ENCODE measurements around the gene RNF26. TPM values are rescaled to one million over a fixed set of nuclear protein-coding genes. Genes with fewer than 3 reads are reported as not detected.

RNF26 gene
- total and polyA plus RNA-seq, 10 of the 15 experiments (the other 5 are each of a cell fraction or from before 2014, with no cell fraction given) = 2.8 to 54.5 (median 17.7) TPM

GRCh38 chr11:119332111-119332765 is 2.1 kb upstream of the RNF26 start:
- 59% methylated on average over 4 of the region's 4 CpGs for WGBS (ENCODE audit: insufficient coverage, insufficient replicate concordance, low lambda C conversion rate, missing lambda C conversion rate)
- RAD21 ChIA-PET (ENCODE audit: unreplicated experiment) = interaction anchor here (1.6 kb wide), 1 partner anchor 11 kb away, joined by 3 read pairs; no protein-coding TSS in a partner anchor
- no TSS peak for BruUV-seq (replicated peaks)
- Histone ChIP-seq H3K9me3 (replicated peaks; ENCODE audit: control insufficient read depth, insufficient read depth, low read length) (no peaks in the 10 kb centered on the region), H3K27me3 (replicated peaks in 1 of 2; ENCODE audit: control insufficient read depth in 2 of 2, insufficient read depth in 2 of 2, low read length in 1 of 2) (no peaks in the 10 kb centered on the region), H4K20me1 (ENCODE audit: control insufficient read depth, insufficient read depth) (no peaks in the 10 kb centered on the region), H3K36me3 (ENCODE audit: control insufficient read depth in 2 of 2, insufficient read depth in 2 of 2, low read length in 1 of 2) (no peaks in the 10 kb centered on the region), H3K9ac (ENCODE audit: control insufficient read depth, insufficient read depth, low read length) (no peak overlapping the region), H2AFZ (ENCODE audit: control insufficient read depth, low read depth, low read length) (no peak overlapping the region), H3K4me3 (no peak overlapping the region), H3K27ac (ENCODE audit: control insufficient read depth, insufficient read depth) (no peak overlapping the region), H3K79me2 (ENCODE audit: control insufficient read depth, insufficient read depth, low read length) (peaks cover 13% of the 10 kb centered on the region), H3K4me1 (ENCODE audit: control insufficient read depth, insufficient read depth, low read length) (peaks cover 12% of the 10 kb centered on the region), H3K4me2 (ENCODE audit: control insufficient read depth, insufficient read depth) (no peak overlapping the region)
- CTCF ChIA-PET = interaction anchor here (6.1 kb wide), 1 partner anchor 10 kb away, joined by 58 read pairs; no protein-coding TSS in a partner anchor
- ATAC-seq = no peak
- TF ChIP-seq BACH1 (IDR thresholded peaks at IDR 0.05; ENCODE audit: borderline replicate concordance) = no peak
- TF ChIP-seq KLF5 (IDR thresholded peaks at IDR 0.05; ENCODE audit: partially characterized antibody) = no peak
- no peak for TF ChIP-seq RUNX3 (IDR thresholded peaks at IDR 0.05; ENCODE audit: low read length)
- TF ChIP-seq MYB (IDR thresholded peaks at IDR 0.05; ENCODE audit: borderline replicate concordance, low read depth, low read length) = no peak
- no peak for TF ChIP-seq CHD4 (IDR thresholded peaks at IDR 0.05)
- no peak for TF ChIP-seq CHD2 (IDR thresholded peaks at IDR 0.05; ENCODE audit: borderline replicate concordance, low read depth, low read length)
- FAIRE-seq = no peak
- POLR2A ChIA-PET = interaction anchor here (1.2 kb wide), 1 partner anchor 11 kb away, joined by 3 read pairs; no protein-coding TSS in a partner anchor
- no peak for DNase-seq (ENCODE audit: low read depth, low spot score)
- in situ Hi-C loops (cut with MboI) (no loop called here), intact Hi-C loops (cut with micrococcal nuclease; ENCODE audit: unreplicated experiment) (no loop called here)
- SMC1A ChIA-PET (ENCODE audit: uncharacterized antibody, unreplicated experiment) = interaction anchor here (1.2 to 1.4 kb wide), 2 partner anchors 9 to 11 kb away, joined by 4 read pairs; no protein-coding TSS in a partner anchor
